ENCODE results near the gene IPO7.
"Not testable (repeated sequence)": the region's sequence is repeated elsewhere in the genome, so short reads cannot be mapped to it uniquely, and the experiment has no call there.

IPO7 gene

GRCh38 chr11:9384535-9385326 lies at the start of gene IPO7:
IPO7 (plus strand) TSS chr11:9384652; CDS start chr11:9384764, 112 bp downstream.
- no peak for TF ChIP-seq ZNF274 (IDR thresholded peaks at IDR 0.05; ENCODE audit: low read depth, low read length)

GRCh38 chr11:9341638-9342178 lies 42.7 kb upstream of the IPO7 start:
- TF ChIP-seq ZNF274 (IDR thresholded peaks at IDR 0.05; ENCODE audit: low read depth, low read length), result no peak

More at GRCh38 chr11:9384535-9385326, at the start of gene IPO7:
- peak within 1 kb of the TSS; percentile 78 for H3K4me3 ChIP-seq (ENCODE audit: low read length)

GRCh38 chr11:9344061-9344680 lies 40.3 kb upstream of the IPO7 start:
- no peak overlapping the region for H3K4me3 ChIP-seq (ENCODE audit: low read length)
- no peak for TF ChIP-seq ZNF274 (IDR thresholded peaks at IDR 0.05; ENCODE audit: low read depth, low read length)

More at GRCh38 chr11:9341638-9342178, 42.7 kb upstream of the IPO7 start:
- H3K4me3 ChIP-seq (ENCODE audit: low read length), result no peak overlapping the region

- no peak overlapping the region for H3K4me3 ChIP-seq (ENCODE audit: low read length)
- TF ChIP-seq ZNF274 (IDR thresholded peaks at IDR 0.05; ENCODE audit: low read depth, low read length), result no peak
Observed at GRCh38 chr11:9347100-9347499, 37.4 kb upstream of the IPO7 start.

GRCh38 chr11:9347779-9348178 lies 36.7 kb upstream of the IPO7 start:
- not testable (repeated sequence) for H3K4me3 ChIP-seq (ENCODE audit: low read length)

GRCh38 chr11:9351321-9351881 lies 33.1 kb upstream of the IPO7 start:
- no peak overlapping the region for H3K4me3 ChIP-seq (ENCODE audit: low read length)
- TF ChIP-seq ZNF274 (IDR thresholded peaks at IDR 0.05; ENCODE audit: low read depth, low read length), result no peak

GRCh38 chr11:9357041-9357440 lies 27.4 kb upstream of the IPO7 start:
- no peak for TF ChIP-seq ZNF274 (IDR thresholded peaks at IDR 0.05; ENCODE audit: low read depth, low read length)
- no peak overlapping the region for H3K4me3 ChIP-seq (ENCODE audit: low read length)

- H3K4me3 ChIP-seq (ENCODE audit: low read length), result not testable (repeated sequence)
Observed at GRCh38 chr11:9360862-9361622, 23.4 kb upstream of the IPO7 start.

- no peak overlapping the region for H3K4me3 ChIP-seq (ENCODE audit: low read length)
- no peak for TF ChIP-seq ZNF274 (IDR thresholded peaks at IDR 0.05; ENCODE audit: low read depth, low read length)
Observed at GRCh38 chr11:9362393-9362863, 22.0 kb upstream of the IPO7 start.

- H3K4me3 ChIP-seq (ENCODE audit: low read length), result peak overlapping the region; percentile 62; the same call in 1 of the 2 replicates
- TF ChIP-seq ZNF274 (IDR thresholded peaks at IDR 0.05; ENCODE audit: low read depth, low read length), result no peak
Observed at GRCh38 chr11:9363954-9364912, 20.2 kb upstream of the IPO7 start.

- no peak for TF ChIP-seq ZNF274 (IDR thresholded peaks at IDR 0.05; ENCODE audit: low read depth, low read length)
- no peak overlapping the region for H3K4me3 ChIP-seq (ENCODE audit: low read length)
Observed at GRCh38 chr11:9367551-9367950, 16.9 kb upstream of the IPO7 start.

GRCh38 chr11:9377036-9377435 lies 7.4 kb upstream of the IPO7 start:
- no peak for TF ChIP-seq ZNF274 (IDR thresholded peaks at IDR 0.05; ENCODE audit: low read depth, low read length)
- no peak overlapping the region for H3K4me3 ChIP-seq (ENCODE audit: low read length)

- TF ChIP-seq ZNF274 (IDR thresholded peaks at IDR 0.05; ENCODE audit: low read depth, low read length), result no peak
- H3K4me3 ChIP-seq (ENCODE audit: low read length), result no peak overlapping the region
Observed at GRCh38 chr11:9379041-9379440, 5.4 kb upstream of the IPO7 start.
